H9 (cell line): ENCODE measurements around the gene FNDC3B. TPM values are rescaled to one million over a fixed set of nuclear protein-coding genes. Genes with fewer than 3 reads are reported as not detected.

Experiments
- DNase-seq: peaks from one replicate; pipeline ENCODE4 v3.0.0-alpha.2; 2017
- H2AFZ ChIP-seq: one replicate; pipeline ENCODE4 v1.6.1; 2013; ENCODE audit warnings: mild to moderate bottlenecking, low read length, control low read depth, moderate library complexity
- H2AK5ac ChIP-seq: 2 replicates; pipeline ENCODE4 v1.6.1; 2013; ENCODE audit warnings: low read length, control low read depth, mixed read lengths; ENCODE audit not compliant: insufficient read length
- H2BK120ac ChIP-seq: one replicate; pipeline ENCODE4 v1.6.1; 2013; ENCODE audit warnings: low read depth, mild to moderate bottlenecking, low read length, control low read depth, inconsistent platforms; ENCODE audit not compliant: poor library complexity, severe bottlenecking
- H2BK12ac ChIP-seq: 2 replicates; pipeline ENCODE4 v1.6.1; 2013; ENCODE audit warnings: low read length, control low read depth, mixed read lengths, low read depth; ENCODE audit not compliant: insufficient read length
- H2BK15ac ChIP-seq: 2 replicates; pipeline ENCODE4 v1.6.1; 2013; ENCODE audit warnings: low read depth, low read length, control low read depth
- H2BK20ac ChIP-seq: one replicate; pipeline ENCODE4 v1.6.1; 2013; ENCODE audit warnings: low read depth, mild to moderate bottlenecking, low read length, control low read depth, inconsistent platforms; ENCODE audit not compliant: poor library complexity, severe bottlenecking
- H2BK5ac ChIP-seq: 2 replicates; pipeline ENCODE4 v1.6.1; 2013; ENCODE audit warnings: low read length, control low read depth, mixed read lengths; ENCODE audit not compliant: insufficient read length
- H3K14ac ChIP-seq: 2 replicates; pipeline ENCODE4 v1.6.1; 2013; ENCODE audit warnings: low read length, control low read depth; ENCODE audit not compliant: insufficient read depth
- H3K18ac ChIP-seq: 2 replicates; pipeline ENCODE4 v1.6.1; 2013; ENCODE audit warnings: low read depth, mild to moderate bottlenecking, mixed read lengths, low read length, control low read depth; ENCODE audit not compliant: insufficient read length
- H3K23ac ChIP-seq: 2 replicates; pipeline ENCODE4 v1.6.1; 2013; ENCODE audit warnings: low read length, control low read depth, mixed read lengths, low read depth; ENCODE audit not compliant: insufficient read length
- H3K23me2 ChIP-seq: 2 replicates; pipeline ENCODE4 v1.6.1; 2013; ENCODE audit warnings: low read depth, mild to moderate bottlenecking, mixed read lengths, low read length, control low read depth; ENCODE audit not compliant: insufficient read length, poor library complexity, severe bottlenecking
- H3K27ac ChIP-seq: 2 replicates; pipeline ENCODE4 v1.5.1; 2013; ENCODE audit warnings: low read length, control low read depth, mixed read lengths, low read depth; ENCODE audit not compliant: insufficient read length
- H3K27me3 ChIP-seq: 2 replicates; pipeline ENCODE4 v1.6.1; 2013; ENCODE audit warnings: low read length, control low read depth, inconsistent platforms; ENCODE audit not compliant: insufficient read depth
- H3K4ac ChIP-seq: 2 replicates; pipeline ENCODE4 v1.6.1; 2013; ENCODE audit warnings: low read depth, mild to moderate bottlenecking, control low read depth, inconsistent platforms, low read length, moderate library complexity
- H3K4me1 ChIP-seq: 2 replicates; pipeline ENCODE4 v1.6.1; 2013; ENCODE audit warnings: low read length, control low read depth, inconsistent platforms; ENCODE audit not compliant: insufficient read depth
- H3K4me2 ChIP-seq: 2 replicates; pipeline ENCODE4 v1.6.1; 2013; ENCODE audit warnings: low read length, control low read depth, mixed read lengths; ENCODE audit not compliant: insufficient read length, insufficient read depth
- H3K56ac ChIP-seq: 2 replicates; pipeline ENCODE4 v1.6.1; 2013; ENCODE audit warnings: low read depth, mild to moderate bottlenecking, mixed read lengths, low read length, control low read depth; ENCODE audit not compliant: insufficient read length
- H3K79me1 ChIP-seq: 2 replicates; pipeline ENCODE4 v1.6.1; 2013; ENCODE audit warnings: low read depth, mild to moderate bottlenecking, moderate library complexity, low read length, control low read depth, inconsistent platforms; ENCODE audit not compliant: insufficient read depth, poor library complexity, severe bottlenecking
- H3K79me2 ChIP-seq: 2 replicates; pipeline ENCODE4 v1.6.1; 2013; ENCODE audit warnings: low read length, control low read depth, inconsistent platforms; ENCODE audit not compliant: insufficient read depth
- H3K9ac ChIP-seq: 2 replicates; pipeline ENCODE4 v1.6.1; 2013; ENCODE audit warnings: low read length, control low read depth, mixed read lengths; ENCODE audit not compliant: insufficient read length; ENCODE audit errors: extremely low read depth
- H3K9me3 ChIP-seq: one replicate; pipeline ENCODE4 v1.6.1; 2013; ENCODE audit warnings: low read depth, low read length, inconsistent platforms; ENCODE audit not compliant: control insufficient read depth
- H3T11ph ChIP-seq: one replicate; pipeline ENCODE4 v1.6.1; 2013; ENCODE audit warnings: mild to moderate bottlenecking, low read length, control low read depth, inconsistent platforms
- H4K20me1 ChIP-seq: one replicate; pipeline ENCODE4 v1.6.1; 2013; ENCODE audit not compliant: control insufficient read depth, insufficient read length, insufficient read depth
- H4K5ac ChIP-seq: 2 replicates; pipeline ENCODE4 v1.6.1; 2013; ENCODE audit warnings: low read depth, mild to moderate bottlenecking, mixed read lengths, low read length, control low read depth; ENCODE audit not compliant: insufficient read length
- H4K8ac ChIP-seq: replicated peaks from 2 replicates; pipeline ENCODE4 v1.6.1; 2013; ENCODE audit warnings: low read length, control low read depth, mixed read lengths, low read depth; ENCODE audit not compliant: insufficient read length
- H4K91ac ChIP-seq: 2 replicates; pipeline ENCODE4 v1.6.1; 2013; ENCODE audit warnings: low read depth, mild to moderate bottlenecking, moderate library complexity, mixed read lengths, low read length, control low read depth; ENCODE audit not compliant: insufficient read length
- H3K27ac Mint-ChIP-seq, 3 experiments: 2 replicates in 2 of 3; 3 replicates in 1 of 3; pipeline ENCODE4 v1.8.0; 2020 to 2021; ENCODE audit warnings: mixed read lengths in 3 of 3, mild to moderate bottlenecking in 1 of 3, moderate library complexity in 1 of 3
- H3K27me3 Mint-ChIP-seq: 2 replicates; pipeline ENCODE4 v1.8.0; 2021; ENCODE audit warnings: low read depth, mild to moderate bottlenecking, moderate library complexity, mixed read lengths
- H3K36me3 Mint-ChIP-seq, 3 experiments: 2 replicates in 2 of 3; 3 replicates in 1 of 3; pipeline ENCODE4 v1.8.0; 2020 to 2021; ENCODE audit warnings: low read depth in 3 of 3, mixed read lengths in 3 of 3; ENCODE audit not compliant: insufficient read depth in 1 of 3
- H3K4me1 Mint-ChIP-seq, 2 experiments: 2 replicates each; pipeline ENCODE4 v1.8.0; 2020; ENCODE audit warnings: mixed read lengths in 2 of 2
- H3K4me3 Mint-ChIP-seq, 2 experiments: 2 replicates in 1 of 2; 3 replicates in 1 of 2; pipeline ENCODE4 v1.8.0; 2020 to 2021; ENCODE audit warnings: mild to moderate bottlenecking in 2 of 2, mixed read lengths in 2 of 2, moderate library complexity in 1 of 2
- H3K9me3 Mint-ChIP-seq, 2 experiments: 2 replicates in 1 of 2; 3 replicates in 1 of 2; pipeline ENCODE4 v1.8.0; 2020; ENCODE audit warnings: mild to moderate bottlenecking in 2 of 2, mixed read lengths in 2 of 2, moderate library complexity in 1 of 2
- WGBS: extraction: QIAGEN DNeasy Blood & Tissue Kit; methylation state at CpG from one replicate; pipeline ENCODE4 v1.1.7; 2013; ENCODE audit warnings: missing lambda C conversion rate, low lambda C conversion rate, mixed read lengths; ENCODE audit not compliant: insufficient read length; ENCODE audit errors: extremely low coverage; 5-methylcytosine and 5-hydroxymethylcytosine counted together
- total RNA-seq: library from RNA; stranded (reverse); gene quantifications from 2 replicates; pipeline ENCODE4 v1.2.1, GENCODE V29; 2021
- TF ChIP-seq, protein P1 (sequence below): fragments of 200-600 bp; sonication (generic); conservative IDR thresholded peaks from 3 replicates; pipeline ENCODE4 v1.8.0; 2021; ENCODE audit warnings: antibody characterized with exemption, mild to moderate bottlenecking

FNDC3B gene
- total RNA-seq, 1 experiment from 2014 or later = 43.8 TPM

DNA sequence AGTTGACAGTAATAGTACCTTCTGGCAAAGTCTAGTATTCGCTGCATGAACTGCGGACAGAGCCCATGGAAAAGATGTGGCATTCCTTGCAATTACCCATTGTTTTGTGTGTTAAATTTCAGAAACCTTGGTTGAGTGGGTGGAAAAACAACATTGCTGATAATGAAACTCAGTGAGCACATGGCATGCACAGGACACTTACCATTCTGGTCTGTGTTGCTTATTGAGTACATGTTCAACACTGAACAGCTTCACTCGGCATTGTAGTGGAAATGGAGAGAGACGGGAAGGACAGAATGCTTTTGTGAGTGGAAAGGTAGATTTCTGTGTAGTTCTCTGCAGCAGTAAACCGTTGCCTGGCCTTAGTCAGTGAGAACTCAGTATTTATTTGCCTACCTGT, 165.3 kb downstream of the FNDC3B start:
- Mint-ChIP-seq H3K4me3 (no peak overlapping the region), H3K4me1 (peaks cover 36 to 47% of the 10 kb centered on the region in 2 experiments)

More for the DNA sequence above, 165.3 kb downstream of the FNDC3B start:
- no peaks in the 10 kb centered on the region for H3K23me2 ChIP-seq
- no peaks in the 10 kb centered on the region for H3K27me3 ChIP-seq
- H3K79me2 ChIP-seq = peaks cover 10% of the 10 kb centered on the region; the same call in 1 of the 2 replicates
- H3K9ac ChIP-seq = no peak overlapping the region
- H2AFZ ChIP-seq = no peak overlapping the region
- H4K20me1 ChIP-seq = no peaks in the 10 kb centered on the region
- H4K8ac ChIP-seq = no peak overlapping the region
- peak overlapping the region; percentile 57 for H3K18ac ChIP-seq
- peaks cover 16 to 23% (median 22%) of the 10 kb centered on the region in 3 experiments for H3K36me3 Mint-ChIP-seq
- H3K27ac ChIP-seq = no peak overlapping the region
- H3K27ac Mint-ChIP-seq = no peak overlapping the region; a peak in 1 of 7 replicates
- H2BK120ac ChIP-seq = no peak overlapping the region
- no peak overlapping the region for H3K4me2 ChIP-seq
- no peak overlapping the region for H3K4ac ChIP-seq
- peaks cover 15% of the 10 kb centered on the region for H3K4me1 ChIP-seq
- H3K79me1 ChIP-seq = peaks cover 7% of the 10 kb centered on the region
- no peaks in the 10 kb centered on the region for H3K9me3 ChIP-seq
- no peak overlapping the region for H2BK20ac ChIP-seq
- TF ChIP-seq, protein P1, sequence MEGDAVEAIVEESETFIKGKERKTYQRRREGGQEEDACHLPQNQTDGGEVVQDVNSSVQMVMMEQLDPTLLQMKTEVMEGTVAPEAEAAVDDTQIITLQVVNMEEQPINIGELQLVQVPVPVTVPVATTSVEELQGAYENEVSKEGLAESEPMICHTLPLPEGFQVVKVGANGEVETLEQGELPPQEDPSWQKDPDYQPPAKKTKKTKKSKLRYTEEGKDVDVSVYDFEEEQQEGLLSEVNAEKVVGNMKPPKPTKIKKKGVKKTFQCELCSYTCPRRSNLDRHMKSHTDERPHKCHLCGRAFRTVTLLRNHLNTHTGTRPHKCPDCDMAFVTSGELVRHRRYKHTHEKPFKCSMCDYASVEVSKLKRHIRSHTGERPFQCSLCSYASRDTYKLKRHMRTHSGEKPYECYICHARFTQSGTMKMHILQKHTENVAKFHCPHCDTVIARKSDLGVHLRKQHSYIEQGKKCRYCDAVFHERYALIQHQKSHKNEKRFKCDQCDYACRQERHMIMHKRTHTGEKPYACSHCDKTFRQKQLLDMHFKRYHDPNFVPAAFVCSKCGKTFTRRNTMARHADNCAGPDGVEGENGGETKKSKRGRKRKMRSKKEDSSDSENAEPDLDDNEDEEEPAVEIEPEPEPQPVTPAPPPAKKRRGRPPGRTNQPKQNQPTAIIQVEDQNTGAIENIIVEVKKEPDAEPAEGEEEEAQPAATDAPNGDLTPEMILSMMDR = no peak
- H3K9me3 Mint-ChIP-seq = peaks cover 12 to 13% of the 10 kb centered on the region in 2 experiments
- no peak for DNase-seq
- WGBS = no CpG with 5 or more reads among the region's 5 CpGs
- H3T11ph ChIP-seq = no peak overlapping the region
- H3K23ac ChIP-seq = no peak overlapping the region
- no peak overlapping the region for H3K56ac ChIP-seq
- peak overlapping the region; percentile 61 for H2BK5ac ChIP-seq
- H3K14ac ChIP-seq = no peak overlapping the region
- no peak overlapping the region for H2BK12ac ChIP-seq
- H2BK15ac ChIP-seq = no peak overlapping the region
- H3K27me3 Mint-ChIP-seq = no peaks in the 10 kb centered on the region
- H4K91ac ChIP-seq = no peak overlapping the region
- no peak overlapping the region for H4K5ac ChIP-seq
- peak overlapping the region; percentile 56 for H2AK5ac ChIP-seq
